Fibroblast of lung (primary cell): Measurements from ENCODE around the gene WDR43.

ENCODE experiments used
- EZH2 ChIP-seq: IDR thresholded peaks from 2 replicates; pipeline ENCODE4 v1.5.1; 2012; ENCODE audit warnings: low read length, control low read depth, mild to moderate bottlenecking; ENCODE audit errors: missing control alignments
- TF ChIP-seq, protein P1 (sequence below), 2 donors: IDR thresholded peaks in 1 of 2; conservative IDR thresholded peaks in 1 of 2; 1 replicate in 1 of 2; 2 replicates in 1 of 2; pipeline ENCODE4 v1.5.1; 2011 to 2012; ENCODE audit warnings: low read length in 2 of 2, control low read depth in 1 of 2, inconsistent platforms in 1 of 2, low read depth in 1 of 2, mild to moderate bottlenecking in 1 of 2

DNA sequence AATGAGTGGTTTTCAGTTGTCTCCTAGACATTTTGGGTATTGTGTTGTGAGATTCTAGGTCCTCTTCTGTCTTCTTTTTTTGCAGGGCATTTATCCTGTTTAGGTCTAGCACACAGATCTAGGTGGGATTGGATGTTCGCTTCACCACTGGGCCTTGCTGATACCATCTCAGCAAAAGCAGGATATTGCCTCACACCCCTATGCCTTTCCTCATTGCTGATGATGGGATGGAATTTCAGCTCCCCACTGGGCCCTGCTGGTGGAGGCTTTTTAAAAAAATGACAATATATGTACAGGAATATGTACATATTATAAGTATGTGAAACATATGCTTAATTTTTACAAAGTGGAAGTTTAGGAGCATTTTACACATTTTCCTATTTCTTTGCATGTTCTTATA is 81.2 kb downstream of the WDR43 start:
- TF ChIP-seq EZH2, result no peak
- TF ChIP-seq, protein P1, sequence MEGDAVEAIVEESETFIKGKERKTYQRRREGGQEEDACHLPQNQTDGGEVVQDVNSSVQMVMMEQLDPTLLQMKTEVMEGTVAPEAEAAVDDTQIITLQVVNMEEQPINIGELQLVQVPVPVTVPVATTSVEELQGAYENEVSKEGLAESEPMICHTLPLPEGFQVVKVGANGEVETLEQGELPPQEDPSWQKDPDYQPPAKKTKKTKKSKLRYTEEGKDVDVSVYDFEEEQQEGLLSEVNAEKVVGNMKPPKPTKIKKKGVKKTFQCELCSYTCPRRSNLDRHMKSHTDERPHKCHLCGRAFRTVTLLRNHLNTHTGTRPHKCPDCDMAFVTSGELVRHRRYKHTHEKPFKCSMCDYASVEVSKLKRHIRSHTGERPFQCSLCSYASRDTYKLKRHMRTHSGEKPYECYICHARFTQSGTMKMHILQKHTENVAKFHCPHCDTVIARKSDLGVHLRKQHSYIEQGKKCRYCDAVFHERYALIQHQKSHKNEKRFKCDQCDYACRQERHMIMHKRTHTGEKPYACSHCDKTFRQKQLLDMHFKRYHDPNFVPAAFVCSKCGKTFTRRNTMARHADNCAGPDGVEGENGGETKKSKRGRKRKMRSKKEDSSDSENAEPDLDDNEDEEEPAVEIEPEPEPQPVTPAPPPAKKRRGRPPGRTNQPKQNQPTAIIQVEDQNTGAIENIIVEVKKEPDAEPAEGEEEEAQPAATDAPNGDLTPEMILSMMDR (conservative IDR thresholded peaks at IDR 0.05 in 1 of 2, IDR thresholded peaks at IDR 0.05 in 1 of 2; ENCODE audit: low read depth in 1 of 2, low read length in 2 of 2), result no peak
